Body of pancreas (tissue), 4 donors: ENCODE data around the gene PAX6. TPM values are rescaled to one million over a fixed set of nuclear protein-coding genes. Genes with fewer than 3 reads are reported as not detected.

Experiments used
- ATAC-seq: fragments of 150-250 bp; one replicate; pipeline ENCODE4 v1.9.1; 2016
- DNase-seq, 4 donors: peaks; one replicate each; pipeline ENCODE4 v3.0.0-alpha.2; 2019
- H3K27ac ChIP-seq, 4 donors: fragments of 200-600 bp; sonication (generic); 1 replicate in 3 of 4; 2 replicates in 1 of 4; pipeline versions ENCODE4 v1.5.1 to v1.6.1; 2016 to 2019; ENCODE audit warnings: mild to moderate bottlenecking in 1 of 4, mixed read lengths in 1 of 4, moderate library complexity in 1 of 4
- H3K27me3 ChIP-seq, 2 donors: fragments of 200-600 bp; sonication (generic); one replicate each; pipeline ENCODE4 v1.6.0; 2016; ENCODE audit warnings: mild to moderate bottlenecking in 1 of 2
- H3K36me3 ChIP-seq, 2 donors: fragments of 200-600 bp; sonication (generic); replicated peaks in 1 of 2; 2 replicates each; pipeline ENCODE4 v1.5.1; 2016; ENCODE audit warnings: low read depth in 2 of 2; ENCODE audit not compliant: insufficient read depth in 1 of 2
- H3K4me1 ChIP-seq: fragments of 200-600 bp; sonication (generic); one replicate; pipeline ENCODE4 v1.6.0; 2016
- H3K4me3 ChIP-seq, 2 donors: fragments of 200-600 bp; sonication (generic); 1 replicate in 1 of 2; 2 replicates in 1 of 2; pipeline ENCODE4 v1.5.1; 2016 to 2019
- H3K9me3 ChIP-seq, 3 donors: fragments of 200-600 bp; sonication (generic); 1 replicate in 2 of 3; 2 replicates in 1 of 3; pipeline ENCODE4 v1.5.1; 2016
- CTCF ChIP-seq, 7 experiments: fragments of 450-650 bp in 4 of 7; fragments of 200-600 bp in 3 of 7; sonication (generic) in 3 of 7; IDR thresholded peaks; one replicate each; pipeline ENCODE4 v1.5.1; 2016 to 2019; ENCODE audit warnings: antibody characterized with exemption in 7 of 7
- POLR2A ChIP-seq, 3 donors: fragments of 450-650 bp; IDR thresholded peaks; one replicate each; pipeline ENCODE4 v1.6.1; 2016; ENCODE audit warnings: antibody characterized with exemption in 3 of 3, mild to moderate bottlenecking in 2 of 3
- WGBS, 2 donors: methylation state at CpG; one replicate each; pipeline ENCODE4 v1.1.5; 2017; 5-methylcytosine and 5-hydroxymethylcytosine counted together
- intact Hi-C: fragments of 100-400 bp; cut with DNase I; formaldehyde crosslinking; loops from one replicate; pipeline ENCODE4 v1.15.1; 2023
- total RNA-seq, 2 donors: library from RNA; depleted of rRNA; stranded (reverse); fragments of >200 nt; gene quantifications; one replicate each; pipeline ENCODE4 v1.1.0, GENCODE V29; 2016

Gene PAX6
- total RNA-seq, 2 donors from 2014 or later: 10.2 to 12.5 TPM

- Histone ChIP-seq H3K4me3 (no peak overlapping the region), H3K36me3 (no peaks in the 10 kb centered on the region), H3K27me3 (peaks cover 0 to 51% of the 10 kb centered on the region in 2 donors), H3K9me3 (no peaks in the 10 kb centered on the region), H3K4me1 (peaks cover 17% of the 10 kb centered on the region), H3K27ac (no peak overlapping the region)
- intact Hi-C loops: no loop called here
- WGBS, 2 donors: 27% methylated on average over 18 to 24 of the region's 24 CpGs
- DNase-seq (no peak), ATAC-seq (no peak)
- TF ChIP-seq CTCF (IDR thresholded peaks at IDR 0.05): no peak
- TF ChIP-seq POLR2A (IDR thresholded peaks at IDR 0.05): no peak
Measured at GRCh38 chr11:31823644-31824331, 12.7 kb upstream of the PAX6 start.

- DNase-seq (no peak), ATAC-seq (no peak)
- 55 to 66% methylated on average over 11 to 14 of the region's 14 CpGs for WGBS, 2 donors
- Histone ChIP-seq H3K4me3 (no peak overlapping the region), H3K4me1 (peaks cover 21% of the 10 kb centered on the region), H3K9me3 (no peaks in the 10 kb centered on the region), H3K27me3 (peaks cover 0 to 58% of the 10 kb centered on the region in 2 donors), H3K27ac (no peak overlapping the region), H3K36me3 (no peaks in the 10 kb centered on the region)
- TF ChIP-seq POLR2A (IDR thresholded peaks at IDR 0.05) (no peak), CTCF (IDR thresholded peaks at IDR 0.05) (no peak)
- intact Hi-C loops: no loop called here
Measured at GRCh38 chr11:31822927-31823643, 12.0 kb upstream of the PAX6 start.

GRCh38 chr11:31822175-31822926 is 11.2 kb upstream of the PAX6 start:
- peaks cover 0 to 61% of the 10 kb centered on the region in 2 donors for H3K27me3 ChIP-seq
- no peaks in the 10 kb centered on the region for H3K36me3 ChIP-seq
- DNase-seq: no peak
- no peak overlapping the region for H3K27ac ChIP-seq
- no peaks in the 10 kb centered on the region for H3K9me3 ChIP-seq
- H3K4me1 ChIP-seq: peaks cover 28% of the 10 kb centered on the region
- H3K4me3 ChIP-seq: no peak overlapping the region
- TF ChIP-seq POLR2A (IDR thresholded peaks at IDR 0.05) (no peak), CTCF (IDR thresholded peaks at IDR 0.05) (no peak)
- no peak for ATAC-seq
- WGBS, 2 donors: 37 to 44% methylated on average over 17 of the region's 17 CpGs
- intact Hi-C loops: no loop called here

DNA sequence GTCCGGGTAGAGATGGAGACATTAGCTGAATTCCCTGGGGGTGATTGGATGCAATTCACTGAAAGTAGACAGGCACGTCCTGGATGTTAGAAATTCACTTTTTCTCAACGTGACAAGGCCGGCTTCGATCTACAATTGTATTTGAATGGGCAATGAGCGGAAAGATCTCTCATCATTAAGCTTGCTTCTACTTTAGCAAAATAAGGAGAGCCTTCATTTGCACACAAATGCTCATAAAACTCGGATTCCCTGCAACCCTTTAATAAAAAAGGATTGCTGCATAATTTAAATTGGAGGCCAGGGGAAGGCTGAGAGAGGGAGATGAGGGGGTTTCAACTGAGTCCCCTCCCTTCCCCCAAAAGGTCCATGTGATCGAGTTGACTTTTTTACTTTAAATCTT is 10.6 kb upstream of the PAX6 start:
- no peak for DNase-seq
- ATAC-seq: no peak
- H3K9me3 ChIP-seq: no peaks in the 10 kb centered on the region
- WGBS, 2 donors: 22 to 23% methylated on average over 8 of the region's 8 CpGs
- intact Hi-C loops: no loop called here
- no peaks in the 10 kb centered on the region for H3K36me3 ChIP-seq
- no peak for TF ChIP-seq POLR2A (IDR thresholded peaks at IDR 0.05)
- no peak for TF ChIP-seq CTCF (IDR thresholded peaks at IDR 0.05)
- H3K27me3 ChIP-seq: peaks cover 0 to 61% of the 10 kb centered on the region in 2 donors
- no peak overlapping the region for H3K27ac ChIP-seq
- peaks cover 28% of the 10 kb centered on the region for H3K4me1 ChIP-seq
- H3K4me3 ChIP-seq: no peak overlapping the region
